HCT116 (cell line): Measurements from ENCODE around the gene EPHA6. TPM values are rescaled to one million over a fixed set of nuclear protein-coding genes. Genes with fewer than 3 reads are reported as not detected.

Experiments used
- ATAC-seq: fragments of 200-7000 bp; cut with Tn5 transposase; 2 replicates; pipeline ENCODE4 v1.9.1; 2020; ENCODE audit warnings: mild to moderate bottlenecking, moderate library complexity
- BruUV-seq: library from RNA; stranded (reverse); fragments of 400-500 nt; replicated peaks from 2 replicates; lab custom pipeline; 2021; lab: Mats Ljungman, UMichigan
- CTCF ChIA-PET: fragments of 300-600 bp; sonication (Branson Sonifier 250); formaldehyde crosslinking; loops from one replicate; lab custom pipeline; 2021; ENCODE audit warnings: antibody characterized with exemption; lab: Charles Lee
- POLR2A ChIA-PET: fragments of 300-600, 350-600 bp; sonication (Branson Sonifier 250); formaldehyde crosslinking; loops from one replicate; lab custom pipeline; 2021; ENCODE audit warnings: antibody characterized with exemption; lab: Charles Lee
- RAD21 ChIA-PET, 2 experiments: fragments of 300-600 bp; sonication (Branson Sonifier 250); formaldehyde crosslinking; loops; one replicate each; lab custom pipeline; 2023; ENCODE audit warnings: low total read pairs in 2 of 2; ENCODE audit not compliant: uncharacterized antibody in 2 of 2, unreplicated experiment in 2 of 2, low non-redundant PET in 1 of 2; lab: Charles Lee
- DNase-seq: peaks from one replicate; pipeline ENCODE4 v3.0.0-alpha.2; 2010; ENCODE audit warnings: low read depth, low spot score
- H2AFZ ChIP-seq: fragments of 200-600 bp; shearing (Covaris generic), sonication (generic); 2 replicates; pipeline ENCODE4 v1.6.1; 2017; ENCODE audit warnings: low read depth, mixed run types, mixed read lengths, antibody characterized with exemption, low read length; ENCODE audit not compliant: poor library complexity, severe bottlenecking
- H3K27ac ChIP-seq: 2 replicates; pipeline ENCODE4 v1.5.1; 2012; ENCODE audit warnings: low read depth, low read length
- H3K27me3 ChIP-seq: fragments of 200-600 bp; sonication (generic); 2 replicates; pipeline ENCODE4 v1.6.1; 2016; ENCODE audit warnings: mixed run types, low read length, mixed read lengths; ENCODE audit not compliant: insufficient read depth
- H3K36me3 ChIP-seq, 2 experiments: fragments of 200-500 bp in 1 of 2; fragments of 200-600 bp in 1 of 2; sonication (Bioruptor generic) in 1 of 2; sonication (generic) in 1 of 2; 2 replicates each; pipeline versions ENCODE4 v1.5.1 to v1.6.1; 2014 to 2016; ENCODE audit warnings: low read length in 2 of 2, inconsistent platforms in 1 of 2, mixed read lengths in 1 of 2, mixed run types in 1 of 2; ENCODE audit not compliant: insufficient read depth in 2 of 2, control insufficient read depth in 1 of 2
- H3K4me1 ChIP-seq, 2 experiments: fragments of 200-600 bp in 1 of 2; sonication (generic) in 1 of 2; 2 replicates each; pipeline versions ENCODE4 v1.5.1 to v1.6.1; 2012 to 2017; ENCODE audit warnings: low read length in 2 of 2, inconsistent platforms in 1 of 2, mild to moderate bottlenecking in 1 of 2, mixed read lengths in 1 of 2, mixed run types in 1 of 2, moderate library complexity in 1 of 2; ENCODE audit not compliant: insufficient read depth in 2 of 2, control insufficient read depth in 1 of 2
- H3K4me2 ChIP-seq: fragments of 200-600 bp; sonication (generic); 2 replicates; pipeline ENCODE4 v1.6.1; 2017; ENCODE audit warnings: mixed run types, low read length, mixed read lengths
- H3K4me3 ChIP-seq, 2 experiments: fragments of 200-600 bp in 1 of 2; sonication (generic) in 1 of 2; replicated peaks in 1 of 2; 2 replicates each; pipeline ENCODE4 v1.5.1; 2011 to 2016; ENCODE audit warnings: low read length in 2 of 2, control low read depth in 1 of 2, low read depth in 1 of 2, mild to moderate bottlenecking in 1 of 2, mixed read lengths in 1 of 2, mixed run types in 1 of 2
- H3K79me2 ChIP-seq: fragments of 200-600 bp; sonication (generic); 2 replicates; pipeline ENCODE4 v1.6.1; 2017; ENCODE audit warnings: mild to moderate bottlenecking, mixed run types, low read length, moderate library complexity, mixed read lengths; ENCODE audit not compliant: insufficient read depth
- H3K9ac ChIP-seq: fragments of 200-600 bp; sonication (generic); 2 replicates; pipeline ENCODE4 v1.6.1; 2016; ENCODE audit warnings: low read length, mixed read lengths
- H3K9me2 ChIP-seq: fragments of 200-600 bp; sonication (generic), shearing (Covaris generic); 2 replicates; pipeline ENCODE4 v1.6.1; 2017; ENCODE audit warnings: mixed run types, mild to moderate bottlenecking, moderate library complexity; ENCODE audit not compliant: insufficient read depth
- H3K9me3 ChIP-seq, 2 experiments: fragments of 200-500 bp in 1 of 2; fragments of 200-600 bp in 1 of 2; sonication (Bioruptor generic) in 1 of 2; sonication (generic) in 1 of 2; 2 replicates each; pipeline ENCODE4 v1.6.1; 2014 to 2017; ENCODE audit warnings: low read length in 2 of 2, mixed read lengths in 2 of 2, inconsistent platforms in 1 of 2, low read depth in 1 of 2, mild to moderate bottlenecking in 1 of 2, mixed run types in 1 of 2, moderate library complexity in 1 of 2; ENCODE audit not compliant: control insufficient read depth in 1 of 2, insufficient read depth in 1 of 2
- H4K20me1 ChIP-seq: fragments of 200-600 bp; sonication (generic), shearing (Covaris generic); 2 replicates; pipeline ENCODE4 v1.6.1; 2017; ENCODE audit warnings: mixed run types, mild to moderate bottlenecking, moderate library complexity; ENCODE audit not compliant: insufficient read depth
- ATF3 ChIP-seq: IDR thresholded peaks from 2 replicates; pipeline ENCODE4 v1.6.1; 2012
- CEBPB ChIP-seq: IDR thresholded peaks from 2 replicates; pipeline ENCODE4 v1.6.1; 2012; ENCODE audit warnings: low read depth
- CTCF ChIP-seq, 3 experiments: fragments of 200-600 bp in 1 of 3; sonication (generic) in 1 of 3; IDR thresholded peaks in 2 of 3; conservative IDR thresholded peaks in 1 of 3; 2 replicates each; pipeline ENCODE4 v1.5.1; 2012 to 2017; ENCODE audit warnings: low read depth in 2 of 3, low read length in 2 of 3, antibody characterized with exemption in 1 of 3, borderline replicate concordance in 1 of 3, control low read depth in 1 of 3, mild to moderate bottlenecking in 1 of 3, mixed read lengths in 1 of 3, mixed run types in 1 of 3, moderate library complexity in 1 of 3; ENCODE audit not compliant: insufficient read depth in 1 of 3
- EZH2phosphoT487 ChIP-seq: fragments of 200-600 bp; IDR thresholded peaks from 2 replicates; pipeline ENCODE4 v1.6.1; 2018; ENCODE audit warnings: antibody characterized with exemption, borderline replicate concordance
- JUND ChIP-seq: IDR thresholded peaks from 2 replicates; pipeline ENCODE4 v1.6.1; 2012
- MAX ChIP-seq: IDR thresholded peaks from 2 replicates; pipeline ENCODE4 v1.6.1; 2012
- POLR2A ChIP-seq: IDR thresholded peaks from 2 replicates; pipeline ENCODE4 v1.7.0; 2011; ENCODE audit warnings: borderline replicate concordance; ENCODE audit not compliant: insufficient read depth, insufficient read length; ENCODE audit errors: extremely low read depth
- REST ChIP-seq: IDR thresholded peaks from 2 replicates; pipeline ENCODE4 v1.6.1; 2012; ENCODE audit warnings: low read depth
- SIN3A ChIP-seq: IDR thresholded peaks from 2 replicates; pipeline ENCODE4 v1.6.1; 2012; ENCODE audit warnings: low read depth
- TCF7L2 ChIP-seq: IDR thresholded peaks from 2 replicates; pipeline ENCODE4 v1.7.0; 2011; ENCODE audit warnings: borderline replicate concordance, inconsistent platforms; ENCODE audit not compliant: insufficient read depth, insufficient read length; ENCODE audit errors: extremely low read depth
- YY1 ChIP-seq: IDR thresholded peaks from 2 replicates; pipeline ENCODE4 v1.6.1; 2011; ENCODE audit warnings: low read length, low read depth, moderate library complexity, mild to moderate bottlenecking; ENCODE audit not compliant: insufficient replicate concordance; ENCODE audit errors: extremely low read depth
- ZNF274 ChIP-seq: fragments of 200-500 bp; sonication (Bioruptor generic); IDR thresholded peaks from 2 replicates; pipeline ENCODE4 v1.6.1; 2014; ENCODE audit warnings: mild to moderate bottlenecking, low read depth, low read length, inconsistent platforms
- intact Hi-C: fragments of 100-400 bp; cut with micrococcal nuclease; formaldehyde crosslinking; loops from 2 replicates; pipeline ENCODE4 v1.10.0; 2022
- total RNA-seq: library from RNA; stranded (reverse); gene quantifications from one replicate; pipeline ENCODE4 v1.2.1, GENCODE V29; 2021; ENCODE audit not compliant: unreplicated experiment

Gene EPHA6
- total RNA-seq, 1 experiment from 2014 or later, result not detected

GRCh38 chr3:97673357-97673997, 859.1 kb downstream of the EPHA6 start:
- ChIA-PET RAD21 (no interaction called here), POLR2A (no interaction called here), CTCF (no interaction called here)
- H3K27me3 ChIP-seq, result 0 out of 2 replicates have a peak, but pooled peaks cover 5% of the 10 kb centered on the region
- H3K4me3 ChIP-seq, result no peak overlapping the region
- H3K27ac ChIP-seq, result no peak overlapping the region
- no peak overlapping the region for H3K9ac ChIP-seq
- TF ChIP-seq MAX, result no peak
- no peaks in the 10 kb centered on the region for H3K9me2 ChIP-seq
- no peaks in the 10 kb centered on the region for H3K9me3 ChIP-seq
- H3K79me2 ChIP-seq, result no peaks in the 10 kb centered on the region
- no peaks in the 10 kb centered on the region for H4K20me1 ChIP-seq
- no peaks in the 10 kb centered on the region for H3K4me1 ChIP-seq
- no peak overlapping the region for H2AFZ ChIP-seq
- intact Hi-C loops, result no loop called here
- no peaks in the 10 kb centered on the region for H3K36me3 ChIP-seq
- no TSS peak for BruUV-seq
- ATAC-seq, result no peak
- no peak for DNase-seq
- no peak overlapping the region for H3K4me2 ChIP-seq

- Histone ChIP-seq H4K20me1 (no peaks in the 10 kb centered on the region), H3K9ac (no peak overlapping the region), H3K9me3 (no peaks in the 10 kb centered on the region), H3K4me1 (no peaks in the 10 kb centered on the region), H3K4me3 (no peak overlapping the region), H3K9me2 (no peaks in the 10 kb centered on the region), H2AFZ (no peak overlapping the region), H3K27me3 (0 out of 2 replicates have a peak, but pooled peaks cover 5% of the 10 kb centered on the region), H3K79me2 (no peaks in the 10 kb centered on the region), H3K4me2 (no peak overlapping the region), H3K27ac (no peak overlapping the region), H3K36me3 (no peaks in the 10 kb centered on the region)
- POLR2A ChIA-PET, result no interaction called here
- CTCF ChIA-PET, result no interaction called here
- intact Hi-C loops, result no loop called here
- DNase-seq (no peak), ATAC-seq (no peak)
- BruUV-seq, result no TSS peak
- RAD21 ChIA-PET, result no interaction called here
- no peak for TF ChIP-seq TCF7L2
- TF ChIP-seq CEBPB, result no peak
- no peak for TF ChIP-seq ATF3
- no peak for TF ChIP-seq ZNF274
- no peak for TF ChIP-seq EZH2phosphoT487
- no peak for TF ChIP-seq POLR2A
- TF ChIP-seq SIN3A, result no peak
- no peak for TF ChIP-seq YY1
- TF ChIP-seq JUND, result no peak
- TF ChIP-seq CTCF (IDR thresholded peaks at IDR 0.05 in 2 of 3, conservative IDR thresholded peaks at IDR 0.05 in 1 of 3; ENCODE audit: borderline replicate concordance in 1 of 3, insufficient read depth in 1 of 3, low read depth in 2 of 3, low read length in 2 of 3), result no peak
- TF ChIP-seq REST, result no peak
Measured at GRCh38 chr3:97674461-97674860, 860.1 kb downstream of the EPHA6 start.
